SHP77 (cell line): ENCODE data around the gene GDPD2.

Source experiments
- DNase-seq, 2 experiments: peaks; one replicate each; lab custom pipeline; 2025; lab: John Stamatoyannopoulos, UW

Gene GDPD2

GRCh38 chrX:70476166-70476933, 53.2 kb downstream of the GDPD2 start:
- no peak for DNase-seq

DNA sequence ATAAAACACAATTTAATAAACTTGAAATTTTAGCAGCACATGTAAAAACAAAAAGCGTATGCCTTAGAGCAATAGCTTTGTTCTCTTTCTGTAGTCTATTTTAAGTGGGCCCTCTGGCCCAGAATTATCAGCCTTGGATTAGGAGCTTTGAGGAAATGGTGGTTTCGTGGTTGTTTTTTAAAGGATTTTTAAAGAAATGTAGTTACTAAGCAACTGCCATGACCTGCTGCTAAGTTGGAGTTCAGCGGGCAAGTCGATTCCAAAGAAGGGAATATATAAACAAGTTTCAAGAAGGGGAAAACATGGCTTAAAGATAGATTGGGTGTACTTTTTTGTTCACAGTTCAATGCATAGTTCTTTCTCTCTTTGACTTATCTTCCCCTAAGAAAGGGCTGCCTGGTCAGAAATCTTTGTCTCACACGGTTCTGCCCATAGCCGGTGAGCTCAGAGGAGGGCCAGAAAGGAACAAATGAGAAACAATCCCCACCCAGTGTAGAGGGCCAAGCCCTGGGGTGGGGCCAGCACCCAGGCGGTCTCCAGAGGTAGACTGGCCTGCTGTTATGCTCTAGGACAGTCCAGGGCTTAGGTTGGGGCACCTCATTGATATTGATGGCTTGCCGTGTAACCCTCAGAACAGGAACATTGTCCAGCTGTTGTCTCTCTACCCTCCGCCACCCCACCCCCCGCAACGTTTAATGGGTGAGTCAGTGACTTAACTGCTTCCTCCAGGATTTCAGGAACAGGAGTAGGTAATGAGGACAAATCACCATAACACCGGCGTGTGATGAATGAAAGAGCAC, 54.0 kb downstream of the GDPD2 start:
- no peak for DNase-seq

DNA sequence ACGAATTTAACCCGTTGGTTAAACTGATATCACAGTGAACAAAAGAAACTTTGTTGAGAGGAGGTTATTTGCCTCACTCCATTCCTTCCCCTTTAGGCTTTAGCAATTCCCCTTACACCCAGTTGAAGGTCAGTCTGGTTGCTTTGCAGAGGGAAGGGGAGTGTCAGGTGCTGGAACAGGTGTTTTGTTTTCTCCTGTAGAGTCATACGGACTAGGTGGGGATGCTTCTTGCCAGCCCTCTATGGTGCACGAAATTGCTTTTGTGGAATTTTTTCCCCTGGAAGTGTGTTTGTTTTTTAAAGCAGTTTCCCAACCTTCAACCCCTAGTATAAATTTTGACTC, 54.6 kb downstream of the GDPD2 start:
- no peak for DNase-seq

DNA sequence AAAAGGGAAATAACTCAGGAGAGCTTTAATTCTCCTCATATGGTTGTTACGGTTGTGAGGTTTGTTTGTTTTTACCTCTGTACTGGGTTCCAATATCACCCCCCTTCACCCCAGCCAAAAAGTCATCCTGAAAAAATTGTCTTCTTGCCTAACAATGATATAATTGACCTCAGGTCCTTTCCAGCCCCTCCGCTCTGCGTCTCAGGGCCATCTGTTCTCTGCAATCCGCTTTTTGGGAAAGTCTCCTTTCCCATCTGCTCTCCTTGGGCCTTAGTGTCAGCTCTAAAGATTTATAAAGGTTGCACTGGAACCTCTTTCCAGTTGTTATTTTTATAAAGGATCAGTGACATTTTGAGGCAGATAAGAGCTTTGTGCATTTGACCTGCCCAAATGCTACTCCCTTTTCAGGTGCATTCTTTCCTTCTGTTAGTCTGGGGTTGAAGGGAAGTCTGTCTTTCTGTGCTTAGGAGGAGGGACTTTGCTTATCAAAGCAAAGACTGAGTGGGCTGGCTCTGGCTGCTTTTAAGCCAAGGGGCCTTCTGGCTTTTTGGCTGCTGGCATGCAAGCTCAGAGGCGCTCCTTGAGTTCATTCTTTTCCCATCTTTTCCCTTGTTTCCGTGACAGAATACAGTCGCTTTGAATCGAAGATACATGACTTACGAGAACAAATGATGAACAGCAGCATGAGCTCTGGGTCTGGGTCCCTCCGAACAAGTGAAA, 55.6 kb downstream of the GDPD2 start:
- no peak for DNase-seq

DNA sequence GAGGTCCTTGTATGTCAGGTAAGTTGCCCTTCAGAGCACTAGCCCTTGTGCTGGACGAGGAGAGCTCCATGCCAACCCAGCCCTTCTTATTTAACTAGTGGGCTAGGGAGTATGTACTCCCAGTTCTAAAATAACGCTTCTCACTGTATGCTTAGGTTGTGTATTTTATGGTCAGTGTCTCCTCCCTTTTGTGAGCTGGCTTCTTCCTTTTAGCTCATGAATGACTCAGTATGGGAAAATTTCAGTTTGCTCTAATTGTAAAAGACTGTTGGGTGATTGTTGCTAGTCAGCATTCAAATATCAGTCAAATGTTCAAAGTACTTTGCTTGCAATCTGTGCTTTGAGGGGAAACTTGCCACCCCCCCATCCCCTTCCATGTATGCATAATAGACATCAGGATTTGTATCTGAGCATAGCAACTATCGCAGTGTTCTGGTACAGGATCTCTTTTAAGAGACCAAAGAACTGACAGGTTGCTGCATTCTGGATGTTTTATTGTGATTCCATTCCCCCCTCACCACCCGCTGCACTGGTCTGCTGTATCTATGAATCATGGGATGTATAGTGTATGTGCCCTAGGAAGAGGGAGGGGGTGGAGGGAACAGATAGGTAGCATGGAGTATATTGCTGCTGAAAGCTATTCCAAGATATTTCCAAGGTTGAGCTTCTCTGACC, 56.3 kb downstream of the GDPD2 start:
- no peak for DNase-seq

DNA sequence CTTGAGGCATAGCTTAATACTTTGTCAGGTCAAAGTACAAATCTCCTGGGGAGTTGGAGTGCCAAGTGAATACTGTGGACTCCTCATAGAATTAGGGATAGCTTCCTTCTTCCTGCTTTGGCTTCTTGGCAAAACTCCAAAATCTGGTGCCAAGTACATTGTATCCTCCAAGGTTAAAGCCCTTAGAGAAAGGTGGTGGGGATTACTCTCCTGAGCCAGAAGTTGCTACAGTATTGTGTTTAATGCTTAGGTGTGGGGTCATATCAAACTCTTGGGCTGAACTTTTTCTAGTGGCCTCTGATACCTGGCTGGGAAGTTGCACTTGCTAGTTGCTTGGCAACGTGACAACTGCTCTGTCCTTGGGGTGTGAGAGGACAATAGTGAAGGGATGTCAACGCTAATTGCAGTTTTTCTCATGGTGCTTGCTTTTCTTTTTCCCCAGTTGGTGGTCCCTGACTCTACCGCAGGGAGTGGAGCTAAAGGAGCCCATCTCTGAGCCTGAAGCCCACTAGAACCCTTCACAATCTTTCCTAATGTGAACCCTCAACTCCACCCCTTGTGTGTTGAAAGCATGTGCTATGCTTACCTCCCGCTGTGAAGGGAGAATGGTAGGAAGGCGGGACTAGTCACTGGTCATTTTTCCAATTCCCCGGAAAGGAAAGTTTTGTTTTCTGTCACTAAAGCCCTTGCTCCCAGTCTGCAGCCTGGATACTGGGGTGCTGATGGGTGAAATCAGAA, 57.0 kb downstream of the GDPD2 start:
- no peak for DNase-seq

DNA sequence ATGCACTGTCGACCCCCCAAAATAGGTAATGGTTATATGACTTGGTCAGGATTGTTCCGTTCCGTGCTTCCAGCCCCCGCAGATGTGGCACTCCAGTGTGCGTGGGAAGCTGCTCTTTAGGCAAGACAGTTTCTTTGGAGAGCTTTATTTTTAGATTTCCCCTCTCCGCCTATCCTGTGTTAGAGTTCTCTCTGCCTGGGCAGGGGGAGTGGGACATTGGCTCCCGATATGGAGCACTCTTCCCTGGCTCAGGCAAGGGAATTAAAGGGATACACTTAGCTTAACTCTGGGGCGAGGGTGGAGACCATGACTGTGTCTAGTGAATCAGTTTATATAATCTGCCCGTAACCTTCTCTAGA, 57.5 kb downstream of the GDPD2 start:
- DNase-seq: no peak

- DNase-seq: no peak
Observed at GRCh38 chrX:70481471-70482270, 58.6 kb downstream of the GDPD2 start.

DNA sequence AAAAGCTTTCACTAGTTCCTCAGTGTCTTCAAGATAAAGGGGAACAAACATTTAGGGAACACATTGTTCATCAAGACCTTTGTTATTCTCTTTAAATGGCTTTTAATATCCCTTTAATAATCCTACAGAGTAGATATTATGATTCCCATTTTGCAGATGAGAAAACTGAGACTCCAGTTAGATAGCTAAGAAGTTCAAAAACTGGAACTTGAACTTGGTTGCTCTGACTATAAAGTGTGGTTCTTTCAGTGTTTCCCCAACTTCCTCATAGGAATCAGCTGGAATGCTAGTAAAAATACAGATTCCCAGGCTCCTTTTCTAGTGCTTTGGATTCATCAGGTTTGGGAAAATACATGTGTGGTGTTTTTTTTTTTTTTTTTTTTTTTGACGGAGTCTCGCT, 59.2 kb downstream of the GDPD2 start:
- no peak for DNase-seq
